GM13977 (cell line): ENCODE measurements around the gene SF3A1.

Experiments
- DNase-seq: peaks from one replicate; pipeline ENCODE4 v3.0.0; 2012; ENCODE audit warnings: low spot score
- CTCF ChIP-seq: IDR thresholded peaks from 2 replicates; pipeline ENCODE4 v1.5.1; 2012; ENCODE audit warnings: mild to moderate bottlenecking, control low read depth; ENCODE audit not compliant: insufficient read depth; ENCODE audit errors: extremely low read depth, missing control alignments
- in situ Hi-C: fragments of 300-500 bp; cut with MboI; formaldehyde crosslinking; loops from one replicate; pipeline ENCODE4 v1.12.0; 2022; ENCODE audit warnings: low sequenced_read_pairs, low pct_unique_long_range_greater_than_20kb, mixed read lengths, inconsistent platforms; ENCODE audit not compliant: unreplicated experiment

The SF3A1 gene

GRCh38 chr22:30400159-30400558, 43.5 kb upstream of the SF3A1 start:
- in situ Hi-C loops = no loop called here
- TF ChIP-seq CTCF = no peak
- no peak for DNase-seq

GRCh38 chr22:30399718-30400117, 43.0 kb upstream of the SF3A1 start:
- in situ Hi-C loops = loop anchor here (25.0 kb wide), 1 partner anchor 287 kb away; no protein-coding TSS in a partner anchor
- no peak for TF ChIP-seq CTCF
- DNase-seq = no peak

- no peak for DNase-seq
- in situ Hi-C loops = loop anchor here (25.0 kb wide), 1 partner anchor 287 kb away; no protein-coding TSS in a partner anchor
- no peak for TF ChIP-seq CTCF
Measured at GRCh38 chr22:30398685-30399680, 42.3 kb upstream of the SF3A1 start.

GRCh38 chr22:30397656-30398635, 41.3 kb upstream of the SF3A1 start:
- no peak for DNase-seq
- TF ChIP-seq CTCF = no peak
- in situ Hi-C loops = loop anchor here (25.0 kb wide), 1 partner anchor 286 kb away; no protein-coding TSS in a partner anchor

GRCh38 chr22:30396871-30397655, 40.4 kb upstream of the SF3A1 start, which contains the start of gene SEC14L2:
Gene SEC14L2 (plus strand): TSS chr22:30397018. CDS start chr22:30397117, 99 bp downstream.
- no peak for TF ChIP-seq CTCF
- peak; percentile 46 for DNase-seq
- in situ Hi-C loops = loop anchor here (25.0 kb wide), 1 partner anchor 285 kb away; no protein-coding TSS in a partner anchor

- in situ Hi-C loops = loop anchor here (25.0 kb wide), 1 partner anchor 282 kb away; no protein-coding TSS in a partner anchor
- no peak for DNase-seq
- TF ChIP-seq CTCF = no peak
Measured at GRCh38 chr22:30393885-30394284, 37.2 kb upstream of the SF3A1 start.
